Right kidney (tissue), 1 donor: ENCODE results near the gene JADE1.

Experiments
- DNase-seq: peaks from one replicate; pipeline ENCODE4 v3.0.0-alpha.2; 2016

The JADE1 gene

DNA sequence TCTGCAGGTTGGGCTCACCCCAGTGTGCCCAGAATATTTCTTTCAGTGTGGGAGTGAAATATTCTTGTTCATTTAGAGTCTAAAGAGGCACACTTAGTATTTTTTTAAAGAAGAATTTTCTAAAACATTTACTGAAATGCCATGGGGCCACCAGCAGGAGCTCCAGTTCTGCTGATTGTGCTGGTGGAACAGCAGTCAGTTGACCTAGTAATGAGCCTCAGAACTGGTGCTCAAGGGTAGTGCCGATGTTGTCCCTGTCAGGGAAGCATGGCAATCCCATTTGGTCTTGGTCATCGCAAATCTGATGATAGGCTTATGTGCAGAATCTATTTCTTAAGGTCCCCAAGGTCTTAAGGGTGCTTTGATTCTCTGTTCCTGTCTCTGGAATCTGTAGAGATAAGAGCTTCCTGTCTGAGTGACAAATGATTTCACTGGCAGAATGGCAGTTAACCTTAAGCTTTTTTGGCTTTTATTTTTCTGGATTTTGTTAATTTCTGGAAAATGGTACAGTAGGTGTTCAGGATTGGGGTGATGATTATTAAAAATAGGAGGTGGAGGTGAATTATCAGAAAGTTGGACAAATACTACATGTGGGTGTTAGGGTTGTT, 31.3 kb downstream of the JADE1 start:
- DNase-seq: no peak

DNA sequence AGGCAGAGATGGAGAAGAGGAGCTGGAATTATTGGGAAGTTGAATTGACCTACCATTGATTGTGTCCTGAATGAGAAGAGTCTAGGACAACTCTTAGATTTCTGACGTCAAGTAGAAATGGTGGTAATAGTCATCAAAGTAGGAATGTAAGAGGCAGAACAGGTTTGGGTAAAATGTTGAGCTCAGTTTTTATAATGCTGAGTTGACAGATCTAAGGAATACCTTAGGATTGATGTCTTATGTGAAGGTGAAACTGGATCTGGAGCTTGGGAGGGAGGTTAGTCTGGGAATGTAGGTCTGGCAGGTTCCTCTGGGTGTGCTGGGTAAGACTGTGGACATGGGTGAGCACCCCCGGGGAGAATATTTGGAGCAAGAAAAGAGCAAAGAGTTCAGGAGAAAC, 31.9 kb downstream of the JADE1 start:
- DNase-seq: no peak

- DNase-seq: no peak
Observed at GRCh38 chr4:128844931-128845330, 35.4 kb downstream of the JADE1 start.

DNA sequence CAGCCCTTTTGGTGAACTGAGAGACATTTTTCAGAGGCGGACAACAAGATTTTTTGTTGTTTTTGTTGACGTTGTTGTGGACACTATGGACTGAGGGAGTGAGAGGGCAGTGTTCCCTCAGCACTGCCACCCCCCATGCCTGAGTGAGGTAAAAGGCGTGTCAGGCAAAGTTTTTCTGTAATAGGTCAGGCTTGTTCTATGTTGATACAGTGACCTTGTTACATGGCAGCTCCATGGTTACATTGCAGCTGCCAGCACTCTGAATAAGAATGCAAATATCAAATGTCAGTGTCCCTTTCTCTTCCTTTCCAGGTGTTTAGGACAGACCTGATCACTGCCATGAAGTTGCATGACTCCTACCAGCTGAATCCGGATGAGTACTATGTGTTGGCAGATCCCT, 36.6 kb downstream of the JADE1 start:
- DNase-seq: no peak

DNA sequence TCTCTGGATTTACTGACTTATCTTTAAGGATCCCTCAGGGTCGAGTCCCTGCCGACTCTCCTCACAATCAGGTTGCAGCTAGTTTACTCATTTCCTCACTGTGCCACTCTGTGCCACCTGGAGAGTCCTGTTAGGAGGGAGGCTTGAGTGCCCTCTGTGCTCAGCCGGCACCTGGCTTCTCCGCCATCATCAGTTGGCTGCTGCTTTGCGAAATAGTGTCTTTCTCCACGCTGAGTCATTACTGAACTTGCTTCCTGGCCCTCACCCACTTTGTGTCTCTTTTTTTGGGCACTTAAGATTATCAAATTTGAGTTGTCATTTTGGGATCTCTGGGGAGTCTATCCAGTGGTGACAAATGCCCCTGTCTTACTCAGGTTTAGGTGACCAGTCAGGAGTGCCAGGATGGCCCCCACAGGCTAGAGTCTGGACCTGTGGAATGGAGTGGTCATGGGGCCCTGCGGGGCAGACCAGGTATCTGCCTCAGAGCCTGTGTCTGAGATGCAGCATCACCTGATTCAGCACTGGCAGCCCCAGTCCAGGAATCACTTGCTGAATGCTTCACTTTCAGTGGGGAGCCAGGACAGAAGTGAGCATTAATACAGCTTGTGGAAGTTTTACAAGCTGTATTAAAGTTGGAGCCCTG, 37.7 kb downstream of the JADE1 start:
- no peak for DNase-seq

GRCh38 chr4:128848461-128848860, 39.0 kb downstream of the JADE1 start:
- DNase-seq: no peak

DNA sequence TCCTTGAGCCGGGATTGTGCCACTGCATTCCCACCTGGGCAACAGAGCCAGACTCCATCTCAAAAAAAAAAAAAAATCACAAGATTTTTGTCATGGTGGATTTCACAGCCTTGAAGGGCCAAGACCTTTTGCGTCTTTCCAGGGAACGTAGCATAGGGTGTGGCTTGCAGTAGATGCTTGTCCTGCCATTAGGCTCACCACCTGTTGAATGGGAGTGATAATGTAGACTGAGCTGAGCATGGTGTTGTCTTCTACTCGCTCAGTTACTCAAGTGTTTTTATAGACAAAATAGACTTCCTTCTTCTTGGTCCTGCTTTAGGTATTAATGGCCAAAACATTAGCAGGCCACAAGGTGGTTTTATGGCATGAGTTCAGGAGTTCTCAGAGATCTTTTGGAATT, 40.8 kb downstream of the JADE1 start:
- no peak for DNase-seq

GRCh38 chr4:128853741-128854140, 44.2 kb downstream of the JADE1 start:
- DNase-seq: no peak

GRCh38 chr4:128854433-128854832, 44.9 kb downstream of the JADE1 start:
- DNase-seq: no peak

- DNase-seq: no peak
Observed at GRCh38 chr4:128855621-128856020, 46.1 kb downstream of the JADE1 start.

DNA sequence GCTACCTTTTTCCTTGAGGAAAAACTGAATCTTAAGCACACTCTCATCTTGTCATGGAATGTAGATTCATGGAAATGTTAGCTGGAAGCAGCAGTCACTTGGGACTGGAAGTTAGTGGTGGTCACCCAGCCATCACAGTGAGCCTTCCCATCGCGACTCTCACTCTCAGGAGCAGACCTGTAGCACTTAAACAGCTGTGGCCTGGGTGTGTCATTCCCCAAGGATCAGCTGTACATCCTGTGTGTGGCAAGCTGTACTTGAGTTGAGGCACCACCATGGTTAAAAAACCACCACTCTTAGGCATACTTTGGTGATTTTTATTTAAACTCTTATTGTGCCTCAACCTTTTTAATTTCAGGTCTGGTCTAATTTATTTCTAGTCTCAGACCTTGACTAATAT, 46.7 kb downstream of the JADE1 start:
- DNase-seq: no peak

DNA sequence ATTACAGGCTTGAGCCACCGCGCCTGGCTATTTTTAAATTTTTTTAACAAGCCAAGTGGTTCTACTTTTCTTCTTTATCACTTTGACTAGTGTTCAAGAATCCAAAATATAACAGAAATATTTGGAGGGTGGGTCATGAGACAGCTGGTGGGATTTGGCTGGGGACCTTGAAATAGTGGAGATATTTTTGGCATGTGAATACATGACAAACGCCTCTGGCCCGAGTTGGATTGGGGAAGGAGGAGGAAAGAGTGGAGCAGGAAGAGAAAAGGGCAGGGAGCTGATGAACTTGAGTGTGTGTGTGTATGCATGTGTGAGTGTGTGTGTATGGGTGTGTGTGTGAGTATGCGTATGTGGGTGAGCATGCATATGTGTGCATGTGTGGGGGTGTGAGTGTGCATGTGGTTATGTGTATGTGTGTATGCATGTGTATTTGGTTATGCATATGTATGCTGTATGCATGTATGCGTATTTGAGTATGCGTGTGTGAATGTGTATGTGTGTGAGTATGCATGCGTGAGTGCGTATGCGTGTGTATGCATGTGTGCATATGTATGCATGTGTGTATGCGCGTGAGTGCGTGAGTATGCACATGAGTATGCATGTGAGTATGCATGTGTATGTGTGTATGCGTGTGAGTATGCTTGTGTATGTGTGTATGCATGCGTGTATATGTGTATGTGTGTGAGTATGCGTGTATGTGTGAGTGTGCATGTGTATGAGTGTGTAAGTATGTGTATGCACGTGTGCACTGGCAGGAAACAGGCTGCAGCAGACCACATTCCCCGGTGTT, 49.6 kb downstream of the JADE1 start:
- DNase-seq: no peak

- no peak for DNase-seq
Observed at GRCh38 chr4:128859887-128860677, 50.6 kb downstream of the JADE1 start.

DNA sequence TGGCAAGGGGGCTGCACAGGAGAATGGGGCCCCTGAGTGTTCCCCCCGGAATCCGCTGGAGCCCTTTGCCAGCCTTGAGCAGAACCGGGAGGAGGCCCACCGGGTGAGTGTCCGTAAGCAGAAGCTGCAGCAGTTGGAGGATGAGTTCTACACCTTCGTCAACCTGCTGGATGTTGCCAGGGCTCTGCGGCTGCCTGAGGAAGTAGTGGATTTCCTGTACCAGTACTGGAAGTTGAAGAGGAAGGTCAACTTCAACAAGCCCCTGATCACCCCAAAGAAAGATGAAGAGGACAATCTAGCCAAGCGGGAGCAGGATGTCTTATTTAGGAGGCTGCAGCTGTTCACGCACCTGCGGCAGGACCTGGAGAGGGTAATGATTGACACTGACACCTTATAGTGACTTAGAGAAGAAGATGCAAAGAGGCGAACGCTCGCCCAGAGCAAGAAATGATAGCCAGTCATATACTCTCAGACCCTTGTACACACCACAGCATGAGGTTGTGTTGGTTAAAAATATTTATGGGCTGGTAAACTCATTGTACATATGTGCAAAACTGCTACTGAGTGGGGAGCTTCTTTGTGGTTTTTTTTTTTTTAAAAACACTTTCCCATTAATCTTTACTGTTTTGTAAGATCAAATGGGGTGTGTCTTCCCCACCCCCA, 52.5 kb downstream of the JADE1 start:
- no peak for DNase-seq

DNA sequence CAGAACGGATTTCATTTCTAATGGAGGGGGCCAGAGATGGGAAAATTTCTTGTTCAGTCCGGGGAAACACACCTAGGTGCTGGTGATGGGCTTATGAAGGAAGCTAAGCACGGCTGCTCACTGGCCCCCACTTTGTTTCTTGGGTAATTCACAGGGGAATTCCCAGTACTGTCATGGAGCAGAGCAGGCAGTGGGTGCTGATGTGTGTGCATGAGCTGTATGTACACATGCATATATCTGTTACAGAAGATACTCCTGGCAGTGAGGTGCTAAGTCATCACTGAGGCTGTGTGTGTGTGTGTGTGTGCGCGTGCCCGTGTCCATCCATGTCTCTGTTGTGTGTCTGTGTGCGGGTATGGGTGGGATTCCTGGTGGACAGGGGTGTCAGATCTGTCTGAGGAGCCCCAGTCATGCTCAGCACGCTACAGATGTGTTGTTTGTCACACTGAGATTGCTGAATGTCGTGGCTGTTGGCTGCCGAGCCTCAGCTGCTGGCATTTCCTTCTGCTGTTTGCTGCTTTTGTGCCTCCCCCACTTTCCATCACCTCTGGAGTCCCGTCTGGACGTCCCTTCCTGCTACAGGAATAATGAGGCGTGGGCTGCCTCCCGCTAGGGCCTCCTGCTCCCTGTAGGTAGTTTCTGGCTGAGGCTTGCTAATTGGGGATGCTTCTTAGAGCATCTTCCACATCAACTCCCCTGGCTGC, 53.3 kb downstream of the JADE1 start:
- DNase-seq: no peak

GRCh38 chr4:128863312-128864075, 54.0 kb downstream of the JADE1 start:
- DNase-seq: peak; percentile 63

GRCh38 chr4:128865132-128865531, 55.6 kb downstream of the JADE1 start:
- DNase-seq: no peak

- no peak for DNase-seq
Observed at GRCh38 chr4:128866269-128866668, 56.8 kb downstream of the JADE1 start.

DNA sequence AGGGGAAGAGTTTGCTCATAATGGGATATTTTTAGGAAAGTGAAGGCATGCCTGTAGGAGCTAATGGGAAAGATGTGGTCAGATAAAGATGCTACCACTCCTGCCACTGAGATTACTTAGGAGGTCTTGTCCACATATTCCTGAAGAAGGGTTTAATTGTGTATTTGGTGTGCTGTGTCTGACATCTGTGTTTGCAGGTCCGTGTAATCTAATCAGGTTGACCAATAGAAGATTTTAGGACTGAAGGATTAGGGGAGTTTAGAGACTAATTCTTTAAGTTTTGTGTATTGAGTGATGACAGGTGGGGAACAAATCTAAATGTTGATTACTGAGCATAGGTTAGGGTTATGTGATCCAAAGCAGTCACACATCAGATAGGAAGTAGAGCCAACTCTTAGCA, 57.2 kb downstream of the JADE1 start:
- no peak for DNase-seq

- DNase-seq: no peak
Observed at GRCh38 chr4:128868758-128869157, 59.3 kb downstream of the JADE1 start.
